ENCODE data around the gene CLSTN2.

Gene CLSTN2

GRCh38 chr3:140529096-140529495 is 594.1 kb downstream of the CLSTN2 start:
- DNase-seq, result no peak

- no peak for DNase-seq
These were observed 594.6 kb downstream of the CLSTN2 start for GRCh38 chr3:140529558-140529957.

- DNase-seq, result no peak
These were observed 595.1 kb downstream of the CLSTN2 start for GRCh38 chr3:140530131-140530530.

GRCh38 chr3:140530603-140531002 is 595.6 kb downstream of the CLSTN2 start:
- DNase-seq, result no peak

GRCh38 chr3:140532793-140533330 is 597.9 kb downstream of the CLSTN2 start:
- DNase-seq, result no peak

- DNase-seq, result no peak
These were observed 602.1 kb downstream of the CLSTN2 start for GRCh38 chr3:140536926-140537726.

GRCh38 chr3:140537727-140538082 is 602.7 kb downstream of the CLSTN2 start:
- no peak for DNase-seq

- no peak for DNase-seq
These were observed 605.3 kb downstream of the CLSTN2 start for GRCh38 chr3:140540262-140540661.

- no peak for DNase-seq
These were observed 607.1 kb downstream of the CLSTN2 start for GRCh38 chr3:140541975-140542653.

- no peak for DNase-seq
These were observed 610.2 kb downstream of the CLSTN2 start for GRCh38 chr3:140545197-140545596.

GRCh38 chr3:140545756-140546155 is 610.8 kb downstream of the CLSTN2 start:
- no peak for DNase-seq

- DNase-seq, result no peak
These were observed 611.7 kb downstream of the CLSTN2 start for GRCh38 chr3:140546649-140547048.

GRCh38 chr3:140552403-140552802 is 617.4 kb downstream of the CLSTN2 start:
- DNase-seq, result no peak

GRCh38 chr3:140552898-140553297 is 617.9 kb downstream of the CLSTN2 start:
- no peak for DNase-seq

GRCh38 chr3:140553591-140553990 is 618.6 kb downstream of the CLSTN2 start:
- DNase-seq, result no peak

- DNase-seq, result no peak
These were observed 620.7 kb downstream of the CLSTN2 start for GRCh38 chr3:140555666-140556065.

- DNase-seq, result no peak
These were observed 622.5 kb downstream of the CLSTN2 start for GRCh38 chr3:140557476-140557875.

GRCh38 chr3:140559546-140559945 is 624.6 kb downstream of the CLSTN2 start:
- no peak for DNase-seq

GRCh38 chr3:140563206-140563760 is 628.3 kb downstream of the CLSTN2 start:
- no peak for DNase-seq

- DNase-seq, result no peak
These were observed 633.1 kb downstream of the CLSTN2 start for GRCh38 chr3:140568131-140568530.

- DNase-seq, result peak in 1 of 2 donors; percentile 14
These were observed 634.0 kb downstream of the CLSTN2 start for GRCh38 chr3:140568842-140569520.

GRCh38 chr3:140570602-140571001 is 635.6 kb downstream of the CLSTN2 start:
- DNase-seq, result no peak

GRCh38 chr3:140571836-140572235 is 636.9 kb downstream of the CLSTN2 start:
- no peak for DNase-seq

Data from hippocampal formation (tissue), 2 donors.